OCI-LY1 (cell line): ENCODE data around the gene OCLN.

Experiments used
- CTCF ChIP-seq: fragments of 200-600 bp; sonication (generic), shearing (Covaris generic); IDR thresholded peaks from 2 replicates; pipeline ENCODE4 v1.5.1; 2017; ENCODE audit warnings: mild to moderate bottlenecking, antibody characterized with exemption, low read length, moderate library complexity, mixed read lengths
- EZH2 ChIP-seq: fragments of 200-600 bp; sonication (generic), shearing (Covaris generic); IDR thresholded peaks from 2 replicates; pipeline ENCODE4 v1.8.0; 2017; ENCODE audit warnings: borderline replicate concordance, mixed run types, mild to moderate bottlenecking, antibody characterized with exemption, low read length, moderate library complexity, mixed read lengths

- TF ChIP-seq CTCF (no peak), EZH2 (no peak)
Measured at GRCh38 chr5:69489246-69489645, 3.3 kb upstream of the OCLN start.
